IMR-90 (cell line): ENCODE results near the gene ERGIC1. TPM values are rescaled to one million over a fixed set of nuclear protein-coding genes. Genes with fewer than 3 reads are reported as not detected.

ENCODE experiments used
- BHLHE40 ChIP-seq: fragments of 150-350 bp; IDR thresholded peaks from 2 replicates; pipeline ENCODE4 v1.6.1; 2016; ENCODE audit warnings: mild to moderate bottlenecking, low read depth, low read length
- ELK1 ChIP-seq: fragments of 150-350 bp; IDR thresholded peaks from 2 replicates; pipeline ENCODE4 v1.6.1; 2016; ENCODE audit warnings: low read depth, mild to moderate bottlenecking, low read length, moderate library complexity, borderline replicate concordance
- polyA plus RNA-seq, 3 experiments: library from polyadenylated mRNA; depleted of rRNA; stranded (reverse); fragments of >200 nt; gene quantifications; 2 replicates each; pipeline ENCODE4 v1.2.3, GENCODE V29; 2012; ENCODE audit warnings: low replicate concordance in 1 of 3
- total RNA-seq: library from RNA; depleted of rRNA; stranded (reverse); fragments of >200 nt; gene quantifications from 2 replicates; pipeline ENCODE4 v1.2.3, GENCODE V29; 2012

Gene ERGIC1
- total and polyA plus RNA-seq, 2 of the 4 experiments (the other 2 are of a cell fraction): 134 to 192 TPM

GRCh38 chr5:172788771-172789686 lies 45.0 kb upstream of the ERGIC1 start (continued):
- no peak for TF ChIP-seq ELK1
- no peak for TF ChIP-seq BHLHE40
